HepG2 (cell line): ENCODE data around the gene ITCH. TPM values are rescaled to one million over a fixed set of nuclear protein-coding genes. Genes with fewer than 3 reads are reported as not detected.

Experiments
- AKAP8 ChIP-seq: sonication (generic); formaldehyde crosslinking; IDR thresholded peaks from 2 replicates; pipeline ENCODE4 v1.5.1; 2020; ENCODE audit warnings: mild to moderate bottlenecking, missing genetic modification reagents
- DPF2 ChIP-seq: sonication (generic); formaldehyde crosslinking; IDR thresholded peaks from 2 replicates; pipeline ENCODE4 v1.4.0; 2020; ENCODE audit warnings: mild to moderate bottlenecking, low read depth, missing genetic modification reagents, borderline replicate concordance
- FOXK2 ChIP-seq: fragments of 450-650 bp; IDR thresholded peaks from 2 replicates; pipeline ENCODE4 v1.6.1; 2016
- GATAD2A ChIP-seq: IDR thresholded peaks from 2 replicates; pipeline ENCODE4 v1.6.1; 2016
- HNF4A ChIP-seq: sonication (generic); formaldehyde crosslinking; IDR thresholded peaks from 2 replicates; pipeline ENCODE4 v1.4.0; 2020; ENCODE audit warnings: missing genetic modification reagents
- NFKB2 ChIP-seq: sonication (generic); formaldehyde crosslinking; IDR thresholded peaks from 2 replicates; pipeline ENCODE4 v1.4.0; 2020; ENCODE audit warnings: missing genetic modification reagents, borderline replicate concordance
- PCBP1 ChIP-seq: fragments of 200-400 bp; formaldehyde crosslinking; IDR thresholded peaks from 2 replicates; pipeline ENCODE4 v1.6.1; 2017; ENCODE audit warnings: mild to moderate bottlenecking, low read depth, low read length, borderline replicate concordance
- RAD51 ChIP-seq: fragments of 450-650 bp; IDR thresholded peaks from 2 replicates; pipeline ENCODE4 v1.6.1; 2016; ENCODE audit warnings: borderline replicate concordance
- TBP ChIP-seq: sonication (generic); formaldehyde crosslinking; IDR thresholded peaks from 2 replicates; pipeline ENCODE4 v1.5.0; 2020; ENCODE audit warnings: missing genetic modification reagents
- ZNF101 ChIP-seq: sonication (generic); formaldehyde crosslinking; IDR thresholded peaks from 2 replicates; pipeline ENCODE4 v1.4.0; 2020; ENCODE audit warnings: mild to moderate bottlenecking, low read depth, missing genetic modification reagents, borderline replicate concordance
- ZNF12 ChIP-seq: sonication (generic); formaldehyde crosslinking; IDR thresholded peaks from 2 replicates; pipeline ENCODE4 v1.5.0; 2020; ENCODE audit warnings: missing genetic modification reagents
- ZNF205 ChIP-seq: IDR thresholded peaks from 2 replicates; pipeline ENCODE4 v1.6.1; 2018; ENCODE audit warnings: missing biosample characterization, missing genetic modification reagents
- ZNF33A ChIP-seq: sonication (generic); formaldehyde crosslinking; IDR thresholded peaks from 2 replicates; pipeline ENCODE4 v1.5.1; 2020; ENCODE audit warnings: missing genetic modification reagents, mild to moderate bottlenecking, moderate library complexity, borderline replicate concordance
- ZNF549 ChIP-seq: sonication (generic); formaldehyde crosslinking; IDR thresholded peaks from 2 replicates; pipeline ENCODE4 v1.5.0; 2020; ENCODE audit warnings: missing genetic modification reagents
- polyA plus RNA-seq, 8 experiments: library from polyadenylated mRNA; depleted of rRNA in 3 of 8; stranded (reverse) in 7 of 8; unstranded in 1 of 8; fragments of >200 nt; fragmentation: Illumina TruSeq in 4 of 8; extraction: Trizol in 4 of 8; gene quantifications; 2 replicates each; pipeline versions ENCODE4 v1.2.1 to v1.2.3, GENCODE V29; 2011 to 2016; ENCODE audit warnings: low read depth in 4 of 8, missing spikeins in 1 of 8, mixed read lengths in 1 of 8; ENCODE audit not compliant: insufficient read depth in 1 of 8
- total RNA-seq, 5 experiments: library from RNA; depleted of rRNA; stranded (reverse); fragments of >200 nt; fragmentation: Illumina TruSeq; extraction: Trizol; gene quantifications; 2 replicates each; pipeline ENCODE4 v1.2.3, GENCODE V29; 2016; ENCODE audit warnings: low read depth in 1 of 5
- TF ChIP-seq, protein P1 (sequence below): sonication (generic); formaldehyde crosslinking; IDR thresholded peaks from 2 replicates; pipeline ENCODE4 v1.4.0; 2020; ENCODE audit warnings: missing genetic modification reagents, borderline replicate concordance
- TF ChIP-seq, protein P2 (sequence below): sonication (generic); formaldehyde crosslinking; IDR thresholded peaks from 2 replicates; pipeline ENCODE4 v1.8.0; 2022; ENCODE audit warnings: mild to moderate bottlenecking, missing genetic modification reagents, moderate library complexity
- TF ChIP-seq, protein P3 (sequence below): sonication (generic); formaldehyde crosslinking; IDR thresholded peaks from 2 replicates; pipeline ENCODE4 v1.4.0; 2020; ENCODE audit warnings: missing genetic modification reagents
- TF ChIP-seq, protein P4 (sequence below): IDR thresholded peaks from 2 replicates; pipeline ENCODE4 v1.6.1; 2016; ENCODE audit warnings: mild to moderate bottlenecking, missing biosample characterization, missing genetic modification reagents
- TF ChIP-seq, protein P5 (sequence below): sonication (generic); formaldehyde crosslinking; IDR thresholded peaks from 2 replicates; pipeline ENCODE4 v1.4.0; 2020; ENCODE audit warnings: missing genetic modification reagents
- TF ChIP-seq, protein P6 (sequence below): sonication (generic); formaldehyde crosslinking; IDR thresholded peaks from 2 replicates; pipeline ENCODE4 v1.8.1; 2023; ENCODE audit warnings: mild to moderate bottlenecking, missing genetic modification reagents
- TF ChIP-seq, protein P7 (sequence below): sonication (generic); formaldehyde crosslinking; IDR thresholded peaks from 2 replicates; pipeline ENCODE4 v1.4.0; 2020; ENCODE audit warnings: mild to moderate bottlenecking, missing genetic modification reagents

Gene ITCH
- total and polyA plus RNA-seq, 2 of the 13 experiments (the other 11 are each of a cell fraction or from before 2014, with no cell fraction given): 20.5 to 112 TPM

DNA sequence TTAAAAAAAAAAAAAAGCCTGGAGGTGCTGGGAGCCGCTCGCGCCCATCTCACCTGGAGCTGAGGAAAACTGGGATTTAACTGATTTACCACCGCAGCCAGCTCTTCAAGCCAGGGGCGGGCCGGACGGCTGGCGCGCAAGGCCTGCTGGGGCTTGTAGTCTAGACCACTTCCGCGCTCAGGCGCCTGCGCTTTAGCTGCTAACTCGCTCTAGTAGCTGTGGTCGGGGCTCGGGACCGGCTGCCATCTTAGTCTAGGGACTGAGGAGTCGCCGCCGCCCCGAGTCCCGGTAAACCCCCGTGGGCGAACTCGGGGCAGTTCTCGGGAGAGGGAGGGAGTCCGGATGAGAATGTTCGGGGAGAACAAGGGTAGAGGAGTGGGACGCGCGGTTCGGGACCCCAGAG, at the start of gene ITCH (continued):
- TF ChIP-seq, protein P1, sequence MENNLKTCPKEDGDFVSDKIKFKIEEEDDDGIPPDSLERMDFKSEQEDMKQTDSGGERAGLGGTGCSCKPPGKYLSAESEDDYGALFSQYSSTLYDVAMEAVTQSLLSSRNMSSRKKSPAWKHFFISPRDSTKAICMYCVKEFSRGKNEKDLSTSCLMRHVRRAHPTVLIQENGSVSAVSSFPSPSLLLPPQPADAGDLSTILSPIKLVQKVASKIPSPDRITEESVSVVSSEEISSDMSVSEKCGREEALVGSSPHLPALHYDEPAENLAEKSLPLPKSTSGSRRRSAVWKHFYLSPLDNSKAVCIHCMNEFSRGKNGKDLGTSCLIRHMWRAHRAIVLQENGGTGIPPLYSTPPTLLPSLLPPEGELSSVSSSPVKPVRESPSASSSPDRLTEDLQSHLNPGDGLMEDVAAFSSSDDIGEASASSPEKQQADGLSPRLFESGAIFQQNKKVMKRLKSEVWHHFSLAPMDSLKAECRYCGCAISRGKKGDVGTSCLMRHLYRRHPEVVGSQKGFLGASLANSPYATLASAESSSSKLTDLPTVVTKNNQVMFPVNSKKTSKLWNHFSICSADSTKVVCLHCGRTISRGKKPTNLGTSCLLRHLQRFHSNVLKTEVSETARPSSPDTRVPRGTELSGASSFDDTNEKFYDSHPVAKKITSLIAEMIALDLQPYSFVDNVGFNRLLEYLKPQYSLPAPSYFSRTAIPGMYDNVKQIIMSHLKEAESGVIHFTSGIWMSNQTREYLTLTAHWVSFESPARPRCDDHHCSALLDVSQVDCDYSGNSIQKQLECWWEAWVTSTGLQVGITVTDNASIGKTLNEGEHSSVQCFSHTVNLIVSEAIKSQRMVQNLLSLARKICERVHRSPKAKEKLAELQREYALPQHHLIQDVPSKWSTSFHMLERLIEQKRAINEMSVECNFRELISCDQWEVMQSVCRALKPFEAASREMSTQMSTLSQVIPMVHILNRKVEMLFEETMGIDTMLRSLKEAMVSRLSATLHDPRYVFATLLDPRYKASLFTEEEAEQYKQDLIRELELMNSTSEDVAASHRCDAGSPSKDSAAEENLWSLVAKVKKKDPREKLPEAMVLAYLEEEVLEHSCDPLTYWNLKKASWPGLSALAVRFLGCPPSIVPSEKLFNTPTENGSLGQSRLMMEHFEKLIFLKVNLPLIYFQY (CRISPR knock-in tag): no peak; the same call in none of the 2 replicates
- TF ChIP-seq ZNF101 (no peak), PCBP1 (peak; percentile 82; the same call in 1 of the 2 replicates), TBP (CRISPR knock-in tag) (peak; percentile 94), ZNF205 (CRISPR knock-in tag) (peak; percentile 74; the same call in 1 of the 2 replicates), NFKB2 (CRISPR knock-in tag) (peak; percentile 92), DPF2 (CRISPR knock-in tag) (no peak), AKAP8 (CRISPR knock-in tag) (no peak), FOXK2 (no peak), HNF4A (CRISPR knock-in tag) (no peak), GATAD2A (CRISPR knock-in tag) (peak; percentile 37; the same call in 1 of the 2 replicates), ZNF549 (no peak), RAD51 (no peak), ZNF33A (CRISPR knock-in tag) (peak; percentile 83; the same call in 1 of the 2 replicates), ZNF12 (CRISPR knock-in tag) (no peak; the same call in 1 of the 2 replicates)
- TF ChIP-seq, protein P2, sequence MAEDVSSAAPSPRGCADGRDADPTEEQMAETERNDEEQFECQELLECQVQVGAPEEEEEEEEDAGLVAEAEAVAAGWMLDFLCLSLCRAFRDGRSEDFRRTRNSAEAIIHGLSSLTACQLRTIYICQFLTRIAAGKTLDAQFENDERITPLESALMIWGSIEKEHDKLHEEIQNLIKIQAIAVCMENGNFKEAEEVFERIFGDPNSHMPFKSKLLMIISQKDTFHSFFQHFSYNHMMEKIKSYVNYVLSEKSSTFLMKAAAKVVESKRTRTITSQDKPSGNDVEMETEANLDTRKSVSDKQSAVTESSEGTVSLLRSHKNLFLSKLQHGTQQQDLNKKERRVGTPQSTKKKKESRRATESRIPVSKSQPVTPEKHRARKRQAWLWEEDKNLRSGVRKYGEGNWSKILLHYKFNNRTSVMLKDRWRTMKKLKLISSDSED (CRISPR knock-in tag): no peak
- TF ChIP-seq, protein P3, sequence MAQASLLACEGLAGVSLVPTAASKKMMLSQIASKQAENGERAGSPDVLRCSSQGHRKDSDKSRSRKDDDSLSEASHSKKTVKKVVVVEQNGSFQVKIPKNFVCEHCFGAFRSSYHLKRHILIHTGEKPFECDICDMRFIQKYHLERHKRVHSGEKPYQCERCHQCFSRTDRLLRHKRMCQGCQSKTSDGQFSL (CRISPR knock-in tag): no peak
- TF ChIP-seq, protein P4, sequence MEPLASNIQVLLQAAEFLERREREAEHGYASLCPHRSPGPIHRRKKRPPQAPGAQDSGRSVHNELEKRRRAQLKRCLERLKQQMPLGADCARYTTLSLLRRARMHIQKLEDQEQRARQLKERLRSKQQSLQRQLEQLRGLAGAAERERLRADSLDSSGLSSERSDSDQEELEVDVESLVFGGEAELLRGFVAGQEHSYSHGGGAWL (CRISPR knock-in tag): peak; percentile 79
- TF ChIP-seq, protein P5, sequence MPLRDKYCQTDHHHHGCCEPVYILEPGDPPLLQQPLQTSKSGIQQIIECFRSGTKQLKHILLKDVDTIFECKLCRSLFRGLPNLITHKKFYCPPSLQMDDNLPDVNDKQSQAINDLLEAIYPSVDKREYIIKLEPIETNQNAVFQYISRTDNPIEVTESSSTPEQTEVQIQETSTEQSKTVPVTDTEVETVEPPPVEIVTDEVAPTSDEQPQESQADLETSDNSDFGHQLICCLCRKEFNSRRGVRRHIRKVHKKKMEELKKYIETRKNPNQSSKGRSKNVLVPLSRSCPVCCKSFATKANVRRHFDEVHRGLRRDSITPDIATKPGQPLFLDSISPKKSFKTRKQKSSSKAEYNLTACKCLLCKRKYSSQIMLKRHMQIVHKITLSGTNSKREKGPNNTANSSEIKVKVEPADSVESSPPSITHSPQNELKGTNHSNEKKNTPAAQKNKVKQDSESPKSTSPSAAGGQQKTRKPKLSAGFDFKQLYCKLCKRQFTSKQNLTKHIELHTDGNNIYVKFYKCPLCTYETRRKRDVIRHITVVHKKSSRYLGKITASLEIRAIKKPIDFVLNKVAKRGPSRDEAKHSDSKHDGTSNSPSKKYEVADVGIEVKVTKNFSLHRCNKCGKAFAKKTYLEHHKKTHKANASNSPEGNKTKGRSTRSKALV (CRISPR knock-in tag): no peak; the same call in none of the 2 replicates
- TF ChIP-seq, protein P6, sequence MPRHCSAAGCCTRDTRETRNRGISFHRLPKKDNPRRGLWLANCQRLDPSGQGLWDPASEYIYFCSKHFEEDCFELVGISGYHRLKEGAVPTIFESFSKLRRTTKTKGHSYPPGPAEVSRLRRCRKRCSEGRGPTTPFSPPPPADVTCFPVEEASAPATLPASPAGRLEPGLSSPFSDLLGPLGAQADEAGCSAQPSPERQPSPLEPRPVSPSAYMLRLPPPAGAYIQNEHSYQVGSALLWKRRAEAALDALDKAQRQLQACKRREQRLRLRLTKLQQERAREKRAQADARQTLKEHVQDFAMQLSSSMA (CRISPR knock-in tag): no peak
- TF ChIP-seq, protein P7, sequence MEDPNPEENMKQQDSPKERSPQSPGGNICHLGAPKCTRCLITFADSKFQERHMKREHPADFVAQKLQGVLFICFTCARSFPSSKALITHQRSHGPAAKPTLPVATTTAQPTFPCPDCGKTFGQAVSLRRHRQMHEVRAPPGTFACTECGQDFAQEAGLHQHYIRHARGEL (CRISPR knock-in tag): no peak
